Skeletal muscle satellite cell (primary cell): ENCODE measurements around the gene ERBB4.
"Not testable (repeated sequence)": the region's sequence is repeated elsewhere in the genome, so short reads cannot be mapped to it uniquely, and the experiment has no call there.

Experiments used
- H3K27me3 ChIP-seq: 2 replicates; pipeline ENCODE4 v1.7.0; 2013; ENCODE audit warnings: low read length; ENCODE audit not compliant: control insufficient read depth, insufficient read depth
- H3K36me3 ChIP-seq: 2 replicates; pipeline ENCODE4 v1.7.0; 2013; ENCODE audit warnings: mild to moderate bottlenecking, control low read depth, low read length; ENCODE audit not compliant: insufficient read depth
- H3K4me1 ChIP-seq: 2 replicates; pipeline ENCODE4 v1.7.0; 2013; ENCODE audit warnings: low read length; ENCODE audit not compliant: control insufficient read depth, insufficient read depth
- H3K4me2 ChIP-seq: 2 replicates; pipeline ENCODE4 v1.7.0; 2013; ENCODE audit warnings: mild to moderate bottlenecking, low read length
- H3K4me3 ChIP-seq: 2 replicates; pipeline ENCODE4 v1.7.0; 2013; ENCODE audit warnings: low read length
- H3K9ac ChIP-seq: 2 replicates; pipeline ENCODE4 v1.7.0; 2013; ENCODE audit warnings: mild to moderate bottlenecking, low read depth, low read length, moderate library complexity
- H3K9me3 ChIP-seq: replicated peaks from 2 replicates; pipeline ENCODE4 v1.7.0; 2013; ENCODE audit warnings: mild to moderate bottlenecking, control low read depth, low read length

ERBB4 gene

GRCh38 chr2:212245880-212246279 is 292.7 kb downstream of the ERBB4 start:
- Histone ChIP-seq H3K9ac (no peak overlapping the region), H3K4me2 (no peak overlapping the region), H3K4me3 (no peak overlapping the region), H3K27me3 (no peaks in the 10 kb centered on the region), H3K4me1 (no peaks in the 10 kb centered on the region), H3K9me3 (no peaks in the 10 kb centered on the region), H3K36me3 (no peaks in the 10 kb centered on the region)

- no peak overlapping the region for H3K9ac ChIP-seq
- no peaks in the 10 kb centered on the region for H3K36me3 ChIP-seq
- no peak overlapping the region for H3K4me2 ChIP-seq
- no peaks in the 10 kb centered on the region for H3K4me1 ChIP-seq
- no peak overlapping the region for H3K4me3 ChIP-seq
- H3K27me3 ChIP-seq: no peaks in the 10 kb centered on the region
- H3K9me3 ChIP-seq: no peaks in the 10 kb centered on the region
Measured at GRCh38 chr2:212242724-212243123, 295.9 kb downstream of the ERBB4 start.

GRCh38 chr2:212238152-212238551 is 300.4 kb downstream of the ERBB4 start:
- not testable (repeated sequence) for H3K9ac ChIP-seq, H3K4me2 ChIP-seq, H3K4me3 ChIP-seq, H3K9me3 ChIP-seq, H3K27me3 ChIP-seq, H3K36me3 ChIP-seq, H3K4me1 ChIP-seq

GRCh38 chr2:212237350-212238095 is 301.1 kb downstream of the ERBB4 start:
- H3K27me3 ChIP-seq: no peaks in the 10 kb centered on the region

GRCh38 chr2:212228743-212229171 is 309.8 kb downstream of the ERBB4 start:
- Histone ChIP-seq H3K4me3 (no peak overlapping the region), H3K36me3 (no peaks in the 10 kb centered on the region), H3K4me1 (peaks cover 10% of the 10 kb centered on the region), H3K9ac (no peak overlapping the region), H3K27me3 (no peaks in the 10 kb centered on the region), H3K9me3 (no peaks in the 10 kb centered on the region), H3K4me2 (no peak overlapping the region)

More at GRCh38 chr2:212237350-212238095, 301.1 kb downstream of the ERBB4 start:
- H3K9me3 ChIP-seq: no peaks in the 10 kb centered on the region
- no peaks in the 10 kb centered on the region for H3K4me1 ChIP-seq
- no peaks in the 10 kb centered on the region for H3K36me3 ChIP-seq
- no peak overlapping the region for H3K9ac ChIP-seq
- H3K4me3 ChIP-seq: no peak overlapping the region
- no peak overlapping the region for H3K4me2 ChIP-seq

GRCh38 chr2:212227755-212228154 is 310.8 kb downstream of the ERBB4 start:
- H3K27me3 ChIP-seq: no peaks in the 10 kb centered on the region
- H3K4me3 ChIP-seq: no peak overlapping the region
- no peak overlapping the region for H3K9ac ChIP-seq
- peaks cover 10% of the 10 kb centered on the region for H3K4me1 ChIP-seq
- no peaks in the 10 kb centered on the region for H3K9me3 ChIP-seq
- peak overlapping the region; percentile 26 for H3K4me2 ChIP-seq
- H3K36me3 ChIP-seq: no peaks in the 10 kb centered on the region

- Histone ChIP-seq H3K4me3 (no peak overlapping the region), H3K36me3 (no peaks in the 10 kb centered on the region), H3K9ac (no peak overlapping the region), H3K9me3 (no peaks in the 10 kb centered on the region), H3K27me3 (no peaks in the 10 kb centered on the region), H3K4me2 (no peak overlapping the region), H3K4me1 (peaks cover 10% of the 10 kb centered on the region)
Measured at GRCh38 chr2:212226114-212226513, 312.5 kb downstream of the ERBB4 start.

GRCh38 chr2:212223696-212224095 is 314.9 kb downstream of the ERBB4 start:
- Histone ChIP-seq H3K36me3 (no peaks in the 10 kb centered on the region), H3K4me2 (no peak overlapping the region), H3K4me1 (peaks cover 6% of the 10 kb centered on the region), H3K4me3 (no peak overlapping the region), H3K27me3 (no peaks in the 10 kb centered on the region), H3K9ac (no peak overlapping the region), H3K9me3 (no peaks in the 10 kb centered on the region)

- Histone ChIP-seq H3K27me3 (no peaks in the 10 kb centered on the region), H3K4me1 (no peaks in the 10 kb centered on the region), H3K9ac (no peak overlapping the region), H3K4me2 (no peak overlapping the region), H3K4me3 (no peak overlapping the region), H3K36me3 (no peaks in the 10 kb centered on the region), H3K9me3 (no peaks in the 10 kb centered on the region)
Measured at GRCh38 chr2:212213191-212213590, 325.4 kb downstream of the ERBB4 start.

- no peaks in the 10 kb centered on the region for H3K4me1 ChIP-seq
- H3K36me3 ChIP-seq: no peaks in the 10 kb centered on the region
- no peaks in the 10 kb centered on the region for H3K27me3 ChIP-seq
- no peak overlapping the region for H3K4me2 ChIP-seq
- no peak overlapping the region for H3K9ac ChIP-seq
- no peak overlapping the region for H3K4me3 ChIP-seq
- H3K9me3 ChIP-seq: no peaks in the 10 kb centered on the region
Measured at GRCh38 chr2:212208467-212208866, 330.1 kb downstream of the ERBB4 start.

GRCh38 chr2:212197776-212198175 is 340.8 kb downstream of the ERBB4 start:
- H3K27me3 ChIP-seq: no peaks in the 10 kb centered on the region
- no peaks in the 10 kb centered on the region for H3K36me3 ChIP-seq
- H3K4me2 ChIP-seq: no peak overlapping the region
- H3K9me3 ChIP-seq: no peaks in the 10 kb centered on the region
- H3K4me1 ChIP-seq: no peaks in the 10 kb centered on the region
- H3K4me3 ChIP-seq: no peak overlapping the region
- no peak overlapping the region for H3K9ac ChIP-seq

GRCh38 chr2:212195626-212196025 is 343.0 kb downstream of the ERBB4 start:
- no peaks in the 10 kb centered on the region for H3K9me3 ChIP-seq

More at GRCh38 chr2:212195626-212196025, 343.0 kb downstream of the ERBB4 start:
- no peak overlapping the region for H3K4me3 ChIP-seq
- no peak overlapping the region for H3K4me2 ChIP-seq
- no peak overlapping the region for H3K9ac ChIP-seq
- H3K36me3 ChIP-seq: no peaks in the 10 kb centered on the region
- H3K27me3 ChIP-seq: no peaks in the 10 kb centered on the region
- H3K4me1 ChIP-seq: no peaks in the 10 kb centered on the region
